Fibroblast of lung (primary cell): Measurements from ENCODE around the gene SGK2. TPM values are rescaled to one million over a fixed set of nuclear protein-coding genes. Genes with fewer than 3 reads are reported as not detected.

Source experiments
- DNase-seq, 2 donors: peaks; one replicate each; pipeline versions ENCODE4 v3.0.0 to v3.0.0-alpha.2; 2010; ENCODE audit warnings: low read depth in 2 of 2
- H2AFZ ChIP-seq: 2 replicates; pipeline ENCODE4 v1.5.1; 2012; ENCODE audit warnings: low read length, control low read depth, inconsistent platforms
- H3K27ac ChIP-seq: 2 replicates; pipeline ENCODE4 v1.5.1; 2011; ENCODE audit warnings: low read length, control low read depth; ENCODE audit not compliant: insufficient read depth
- H3K27me3 ChIP-seq: 2 replicates; pipeline ENCODE4 v1.5.1; 2011; ENCODE audit warnings: mild to moderate bottlenecking, low read length; ENCODE audit not compliant: control insufficient read depth, insufficient read depth
- H3K36me3 ChIP-seq: 2 replicates; pipeline ENCODE4 v1.5.1; 2011; ENCODE audit warnings: low read length; ENCODE audit not compliant: control insufficient read depth, insufficient read depth
- H3K4me1 ChIP-seq: 2 replicates; pipeline ENCODE4 v1.5.1; 2011; ENCODE audit warnings: low read length; ENCODE audit not compliant: control insufficient read depth, insufficient read depth; ENCODE audit errors: extremely low read depth
- H3K4me2 ChIP-seq: 2 replicates; pipeline ENCODE4 v1.5.1; 2011; ENCODE audit warnings: low read length, control low read depth; ENCODE audit not compliant: insufficient read depth; ENCODE audit errors: extremely low read depth
- H3K4me3 ChIP-seq, 4 experiments: fragments of 200-600 bp in 1 of 4; sonication (generic) in 1 of 4; replicated peaks in 1 of 4; 2 replicates each; pipeline ENCODE4 v1.5.1; 2011 to 2016; ENCODE audit warnings: low read length in 4 of 4, low read depth in 3 of 4, mild to moderate bottlenecking in 3 of 4, control low read depth in 2 of 4, inconsistent platforms in 1 of 4, mixed read lengths in 1 of 4; ENCODE audit not compliant: insufficient read depth in 1 of 4; ENCODE audit errors: control extremely low read depth in 1 of 4
- H3K79me2 ChIP-seq: 2 replicates; pipeline ENCODE4 v1.5.1; 2012; ENCODE audit warnings: mild to moderate bottlenecking, low read length, inconsistent platforms; ENCODE audit not compliant: control insufficient read depth, insufficient read depth
- H3K9ac ChIP-seq: 2 replicates; pipeline ENCODE4 v1.5.1; 2011; ENCODE audit warnings: mild to moderate bottlenecking, low read length, control low read depth; ENCODE audit not compliant: insufficient read depth
- H3K9me3 ChIP-seq: 2 replicates; pipeline ENCODE4 v1.5.1; 2012; ENCODE audit warnings: low read depth, low read length; ENCODE audit not compliant: control insufficient read depth, insufficient read depth
- H4K20me1 ChIP-seq: 2 replicates; pipeline ENCODE4 v1.5.1; 2011; ENCODE audit warnings: low read length; ENCODE audit not compliant: control insufficient read depth, insufficient read depth; ENCODE audit errors: extremely low read depth
- CTCF ChIP-seq, 2 donors: IDR thresholded peaks in 1 of 2; conservative IDR thresholded peaks in 1 of 2; 1 replicate in 1 of 2; 2 replicates in 1 of 2; pipeline ENCODE4 v1.5.1; 2011 to 2012; ENCODE audit warnings: low read length in 2 of 2, control low read depth in 1 of 2, inconsistent platforms in 1 of 2, low read depth in 1 of 2, mild to moderate bottlenecking in 1 of 2
- EZH2 ChIP-seq: IDR thresholded peaks from 2 replicates; pipeline ENCODE4 v1.5.1; 2012; ENCODE audit warnings: low read length, control low read depth, mild to moderate bottlenecking; ENCODE audit errors: missing control alignments
- polyA plus RNA-seq, 2 donors: library from polyadenylated mRNA; depleted of rRNA in 1 of 2; stranded (reverse) in 1 of 2; unstranded in 1 of 2; fragments of >200 nt; gene quantifications; 2 replicates each; pipeline ENCODE4 v1.2.1, GENCODE V29; 2011 to 2012; ENCODE audit warnings: missing spikeins in 1 of 2
- total RNA-seq: library from RNA; depleted of rRNA; stranded (reverse); fragments of >200 nt; gene quantifications from 2 replicates; pipeline ENCODE4 v1.2.1, GENCODE V29; 2014

SGK2 gene
- total and polyA plus RNA-seq, 2 donors (not counting 1 experiment from before 2014, with no cell fraction given), result 0.05 to 0.66 TPM

GRCh38 chr20:43565758-43566104 is 6.9 kb downstream of the SGK2 start:
- H3K4me1 ChIP-seq, result no peaks in the 10 kb centered on the region
- no peaks in the 10 kb centered on the region for H3K27me3 ChIP-seq
- H4K20me1 ChIP-seq, result no peaks in the 10 kb centered on the region
- no peak overlapping the region for H3K4me2 ChIP-seq
- no peak for TF ChIP-seq EZH2
- no peak for TF ChIP-seq CTCF (conservative IDR thresholded peaks at IDR 0.05 in 1 of 2, IDR thresholded peaks at IDR 0.05 in 1 of 2; ENCODE audit: low read depth in 1 of 2, low read length in 2 of 2)
- H3K9me3 ChIP-seq, result no peaks in the 10 kb centered on the region
- DNase-seq, result no peak
- H3K36me3 ChIP-seq, result no peaks in the 10 kb centered on the region
- no peak overlapping the region for H3K9ac ChIP-seq
- H3K27ac ChIP-seq, result no peak overlapping the region
- no peak overlapping the region for H3K4me3 ChIP-seq
- H2AFZ ChIP-seq, result no peak overlapping the region
- H3K79me2 ChIP-seq, result no peaks in the 10 kb centered on the region

GRCh38 chr20:43567477-43567876 is 8.7 kb downstream of the SGK2 start:
- no peak overlapping the region for H3K4me2 ChIP-seq

GRCh38 chr20:43568706-43569105 is 9.9 kb downstream of the SGK2 start:
- Histone ChIP-seq H3K79me2 (no peaks in the 10 kb centered on the region), H3K9me3 (no peaks in the 10 kb centered on the region), H2AFZ (no peak overlapping the region), H3K27ac (no peak overlapping the region), H3K4me2 (no peak overlapping the region), H3K4me3 (no peak overlapping the region), H3K27me3 (no peaks in the 10 kb centered on the region), H3K9ac (no peak overlapping the region), H4K20me1 (no peaks in the 10 kb centered on the region), H3K36me3 (no peaks in the 10 kb centered on the region), H3K4me1 (no peaks in the 10 kb centered on the region)
- no peak for DNase-seq
- TF ChIP-seq EZH2 (no peak), CTCF (conservative IDR thresholded peaks at IDR 0.05 in 1 of 2, IDR thresholded peaks at IDR 0.05 in 1 of 2; ENCODE audit: low read depth in 1 of 2, low read length in 2 of 2) (no peak)

More at GRCh38 chr20:43567477-43567876, 8.7 kb downstream of the SGK2 start:
- Histone ChIP-seq H3K36me3 (no peaks in the 10 kb centered on the region), H3K27me3 (no peaks in the 10 kb centered on the region), H3K27ac (no peak overlapping the region), H4K20me1 (no peaks in the 10 kb centered on the region), H3K4me3 (no peak overlapping the region), H3K9me3 (no peaks in the 10 kb centered on the region), H3K4me1 (no peaks in the 10 kb centered on the region), H3K9ac (no peak overlapping the region), H2AFZ (no peak overlapping the region), H3K79me2 (no peaks in the 10 kb centered on the region)
- TF ChIP-seq CTCF (conservative IDR thresholded peaks at IDR 0.05 in 1 of 2, IDR thresholded peaks at IDR 0.05 in 1 of 2; ENCODE audit: low read depth in 1 of 2, low read length in 2 of 2), result no peak
- no peak for TF ChIP-seq EZH2
- no peak for DNase-seq
